HEK293 (cell line): ENCODE results near the gene CYREN.

Source experiments
- CTCF ChIA-PET: fragments of 350-600 bp; formaldehyde crosslinking; extraction: SDS; loops from one replicate; lab custom pipeline; 2021; ENCODE audit warnings: antibody characterized with exemption; lab: Yijun Ruan, JAX
- POLR2A ChIA-PET: fragments of 300-600 bp; formaldehyde crosslinking; extraction: SDS; loops from one replicate; lab custom pipeline; 2020; ENCODE audit warnings: antibody characterized with exemption, inconsistent platforms; lab: Yijun Ruan, JAX
- H3K27ac ChIP-seq: fragments of 200-500 bp; sonication (Bioruptor generic); 2 replicates; pipeline ENCODE4 v1.5.1; 2014; ENCODE audit warnings: low read depth, low read length, control low read depth, inconsistent platforms; ENCODE audit errors: extremely low read depth
- H3K36me3 ChIP-seq, 2 experiments: fragments of 200-500 bp in 1 of 2; sonication (Bioruptor generic) in 1 of 2; 1 replicate in 1 of 2; 2 replicates in 1 of 2; pipeline ENCODE4 v1.5.1; 2014 to 2017; ENCODE audit warnings: inconsistent platforms in 2 of 2, low read length in 2 of 2; ENCODE audit not compliant: control insufficient read depth in 2 of 2, insufficient read depth in 1 of 2
- H3K4me1 ChIP-seq: fragments of 200-500 bp; sonication (Bioruptor generic); 2 replicates; pipeline ENCODE4 v1.5.1; 2014; ENCODE audit warnings: mild to moderate bottlenecking, low read length, inconsistent platforms; ENCODE audit not compliant: control insufficient read depth, insufficient read depth
- H3K4me3 ChIP-seq: 2 replicates; pipeline ENCODE4 v1.5.1; 2011; ENCODE audit warnings: low read depth, mild to moderate bottlenecking, control low read depth, low read length, moderate library complexity
- H3K9me3 ChIP-seq: fragments of 200-500 bp; sonication (Bioruptor generic); 2 replicates; pipeline ENCODE4 v1.5.1; 2014; ENCODE audit warnings: low read depth, low read length, inconsistent platforms; ENCODE audit not compliant: control insufficient read depth, insufficient read depth
- HOXC10 ChIP-seq: sonication (generic); formaldehyde crosslinking; IDR thresholded peaks from 2 replicates; pipeline ENCODE4 v1.8.1; 2023; ENCODE audit warnings: mild to moderate bottlenecking, missing genetic modification reagents
- KLF9 ChIP-seq: fragments of 450-650 bp; formaldehyde crosslinking; IDR thresholded peaks from 2 replicates; pipeline ENCODE4 v1.5.1; 2016; ENCODE audit warnings: missing biosample characterization, missing genetic modification characterization, low read depth
- MYNN ChIP-seq: fragments of 450-650 bp; formaldehyde crosslinking; IDR thresholded peaks from 2 replicates; pipeline ENCODE4 v1.5.1; 2016; ENCODE audit warnings: missing biosample characterization, missing genetic modification characterization, borderline replicate concordance
- WT1 ChIP-seq: fragments of 450-650 bp; formaldehyde crosslinking; IDR thresholded peaks from 2 replicates; pipeline ENCODE4 v1.5.1; 2016; ENCODE audit warnings: missing biosample characterization, missing genetic modification characterization
- YY1 ChIP-seq: fragments of 450-650 bp; formaldehyde crosslinking; IDR thresholded peaks from 2 replicates; pipeline ENCODE4 v1.5.1; 2018; ENCODE audit warnings: missing biosample characterization, missing genetic modification characterization
- ZBTB26 ChIP-seq: fragments of 450-650 bp; formaldehyde crosslinking; optimal IDR thresholded peaks from 2 replicates; pipeline ENCODE3; 2016; ENCODE audit warnings: missing biosample characterization, mild to moderate bottlenecking, missing genetic modification characterization
- ZBTB6 ChIP-seq: fragments of 450-650 bp; formaldehyde crosslinking; IDR thresholded peaks from 2 replicates; pipeline ENCODE4 v1.5.1; 2017; ENCODE audit warnings: missing biosample characterization, missing genetic modification characterization
- ZFP37 ChIP-seq: fragments of 450-650 bp; formaldehyde crosslinking; IDR thresholded peaks from 2 replicates; pipeline ENCODE4 v1.5.1; 2016; ENCODE audit warnings: missing biosample characterization, missing genetic modification characterization
- ZNF140 ChIP-seq: fragments of 450-650 bp; formaldehyde crosslinking; IDR thresholded peaks from 2 replicates; pipeline ENCODE4 v1.5.1; 2016; ENCODE audit warnings: missing biosample characterization, missing genetic modification characterization
- ZNF23 ChIP-seq: fragments of 450-650 bp; formaldehyde crosslinking; IDR thresholded peaks from 2 replicates; pipeline ENCODE4 v1.5.1; 2016; ENCODE audit warnings: missing biosample characterization, missing genetic modification characterization, borderline replicate concordance
- ZNF37A ChIP-seq: fragments of 450-650 bp; IDR thresholded peaks from 2 replicates; pipeline ENCODE4 v1.5.1; 2018; ENCODE audit warnings: missing biosample characterization, missing genetic modification characterization
- ZNF433 ChIP-seq: fragments of 450-650 bp; formaldehyde crosslinking; IDR thresholded peaks from 2 replicates; pipeline ENCODE4 v1.5.1; 2016; ENCODE audit warnings: missing biosample characterization, missing genetic modification characterization, low read depth
- ZNF513 ChIP-seq: fragments of 450-650 bp; IDR thresholded peaks from 2 replicates; pipeline ENCODE4 v1.5.1; 2018; ENCODE audit warnings: missing biosample characterization, missing genetic modification characterization
- ZNF530 ChIP-seq: fragments of 450-650 bp; formaldehyde crosslinking; IDR thresholded peaks from 2 replicates; pipeline ENCODE4 v1.5.1; 2016; ENCODE audit warnings: low read depth, missing biosample characterization, missing genetic modification characterization
- ZNF548 ChIP-seq: fragments of 450-650 bp; formaldehyde crosslinking; IDR thresholded peaks from 2 replicates; pipeline ENCODE4 v1.5.1; 2016; ENCODE audit warnings: missing biosample characterization, missing genetic modification characterization
- ZNF560 ChIP-seq: fragments of 450-650 bp; formaldehyde crosslinking; IDR thresholded peaks from 2 replicates; pipeline ENCODE4 v1.5.1; 2017; ENCODE audit warnings: missing biosample characterization, missing genetic modification characterization, borderline replicate concordance
- ZNF629 ChIP-seq: fragments of 450-650 bp; formaldehyde crosslinking; IDR thresholded peaks from 2 replicates; pipeline ENCODE4 v1.5.1; 2017; ENCODE audit warnings: missing biosample characterization, missing genetic modification characterization
- ZNF639 ChIP-seq: fragments of 450-650 bp; formaldehyde crosslinking; IDR thresholded peaks from 2 replicates; pipeline ENCODE4 v1.5.1; 2016; ENCODE audit warnings: missing biosample characterization, missing genetic modification characterization
- ZNF660 ChIP-seq: fragments of 450-650 bp; IDR thresholded peaks from 2 replicates; pipeline ENCODE4 v1.5.1; 2018; ENCODE audit warnings: missing biosample characterization, mild to moderate bottlenecking, missing genetic modification characterization
- ZNF670 ChIP-seq: fragments of 450-650 bp; formaldehyde crosslinking; IDR thresholded peaks from 2 replicates; pipeline ENCODE4 v1.5.1; 2016; ENCODE audit warnings: missing biosample characterization, missing genetic modification characterization, low read depth
- ZNF707 ChIP-seq: fragments of 450-650 bp; formaldehyde crosslinking; IDR thresholded peaks from 2 replicates; pipeline ENCODE4 v1.5.1; 2016; ENCODE audit warnings: missing biosample characterization, missing genetic modification characterization
- ZNF776 ChIP-seq: fragments of 450-650 bp; formaldehyde crosslinking; IDR thresholded peaks from 2 replicates; pipeline ENCODE4 v1.5.0; 2017; ENCODE audit warnings: missing biosample characterization, missing genetic modification characterization, borderline replicate concordance

CYREN gene

GRCh38 chr7:135147899-135148721 is 22.4 kb downstream of the CYREN start, which contains the start of gene TMEM140 (continued):
- TF ChIP-seq ZNF629 (peak; percentile 70), ZNF776 (tag by site-specific recombination) (no peak), KLF9 (tag by site-specific recombination) (no peak), ZNF23 (no peak), ZNF639 (tag by site-specific recombination) (peak; percentile 47; the same call in 1 of the 2 replicates), ZNF140 (tag by site-specific recombination) (no peak)

- Histone ChIP-seq H3K4me1 (no peaks in the 10 kb centered on the region), H3K9me3 (no peaks in the 10 kb centered on the region), H3K27ac (no peak overlapping the region), H3K4me3 (no peak overlapping the region), H3K36me3 (no peaks in the 10 kb centered on the region)
- TF ChIP-seq ZNF660 (tag by site-specific recombination) (no peak), ZNF37A (tag by site-specific recombination) (no peak), MYNN (tag by site-specific recombination) (peak; percentile 79; the same call in 1 of the 2 replicates), ZNF639 (tag by site-specific recombination) (no peak), ZNF707 (tag by site-specific recombination) (no peak), WT1 (tag by site-specific recombination) (no peak), ZNF670 (no peak)
- ChIA-PET POLR2A (interaction anchor here (0.9 kb wide), 1 partner anchor 15 kb away, joined by 3 read pairs; no protein-coding TSS in a partner anchor), CTCF (interaction anchor here (0.6 kb wide), 2 partner anchors 16 to 179 kb away, joined by 3 read pairs; no protein-coding TSS in a partner anchor)
Observed at GRCh38 chr7:135147341-135147898, 23.1 kb downstream of the CYREN start.

- Histone ChIP-seq H3K4me3 (no peak overlapping the region), H3K9me3 (no peaks in the 10 kb centered on the region), H3K4me1 (no peaks in the 10 kb centered on the region), H3K36me3 (no peaks in the 10 kb centered on the region), H3K27ac (no peak overlapping the region)
- CTCF ChIA-PET = interaction anchor here (0.7 kb wide), 1 partner anchor 133 kb away, joined by 3 read pairs; no protein-coding TSS in a partner anchor
- POLR2A ChIA-PET = no interaction called here
- TF ChIP-seq ZNF530 (tag by site-specific recombination) (no peak), ZNF433 (tag by site-specific recombination) (no peak), ZNF560 (tag by site-specific recombination) (no peak), YY1 (tag by site-specific recombination) (no peak), ZBTB6 (no peak), ZNF513 (no peak), ZFP37 (tag by site-specific recombination) (no peak), ZNF548 (tag by site-specific recombination) (no peak), HOXC10 (CRISPR knock-in tag) (no peak), ZBTB26 (tag by site-specific recombination) (no peak)
Observed at GRCh38 chr7:135143885-135144668, 26.4 kb downstream of the CYREN start.
